B cell (primary cell): ENCODE measurements around the gene PHF21A. TPM values are rescaled to one million over a fixed set of nuclear protein-coding genes. Genes with fewer than 3 reads are reported as not detected.

Experiments
- ATAC-seq: fragments of 200-7000 bp; cut with Tn5 transposase; one replicate; pipeline ENCODE4 v1.10.0; 2021; ENCODE audit warnings: low read depth, mild to moderate bottlenecking, moderate number of reproducible peaks, moderate library complexity
- CTCF ChIA-PET: fragments of 350-600 bp; sonication (Branson Sonifier 250); formaldehyde crosslinking; loops from one replicate; lab custom pipeline; 2021; ENCODE audit warnings: antibody characterized with exemption, inconsistent platforms; lab: Charles Lee
- POLR2A ChIA-PET: fragments of 350-600 bp; sonication (Branson Sonifier 250); formaldehyde crosslinking; loops from one replicate; lab custom pipeline; 2021; ENCODE audit warnings: antibody characterized with exemption; lab: Charles Lee
- DNase-seq: peaks from one replicate; pipeline ENCODE4 v3.0.0; 2013
- H2AFZ ChIP-seq: 2 replicates; pipeline ENCODE4 v1.6.1; 2012; ENCODE audit warnings: mild to moderate bottlenecking, low read depth, low read length; ENCODE audit not compliant: insufficient read depth, poor library complexity, severe bottlenecking
- H3K27ac ChIP-seq, 2 donors: 1 replicate in 1 of 2; 2 replicates in 1 of 2; pipeline ENCODE4 v1.5.1; 2012 to 2013; ENCODE audit warnings: low read length in 2 of 2, mild to moderate bottlenecking in 2 of 2, moderate library complexity in 1 of 2
- H3K27me3 ChIP-seq, 4 experiments: fragments of 200-600 bp in 1 of 4; sonication (generic) in 1 of 4; replicated peaks in 1 of 4; 1 replicate in 2 of 4; 2 replicates in 2 of 4; pipeline versions ENCODE4 v1.6.1 to v1.7.0; 2013 to 2016; ENCODE audit warnings: low read length in 3 of 4, mild to moderate bottlenecking in 2 of 4, mixed read lengths in 1 of 4, moderate library complexity in 1 of 4; ENCODE audit not compliant: insufficient read depth in 4 of 4, control insufficient read depth in 3 of 4; ENCODE audit errors: control extremely low read depth in 1 of 4
- H3K36me3 ChIP-seq, 2 experiments: replicated peaks in 1 of 2; 1 replicate in 1 of 2; 2 replicates in 1 of 2; pipeline versions ENCODE4 v1.6.1 to v1.7.1; 2013; ENCODE audit warnings: low read length in 1 of 2; ENCODE audit not compliant: insufficient read depth in 2 of 2, control insufficient read depth in 1 of 2; ENCODE audit errors: control extremely low read depth in 1 of 2, extremely low read depth in 1 of 2
- H3K4me1 ChIP-seq, 2 donors: fragments of 200-600 bp in 1 of 2; sonication (generic) in 1 of 2; 1 replicate in 1 of 2; 2 replicates in 1 of 2; pipeline versions ENCODE4 v1.5.1 to v1.6.1; 2013 to 2017; ENCODE audit warnings: low read length in 2 of 2; ENCODE audit not compliant: control insufficient read depth in 2 of 2, insufficient read depth in 2 of 2
- H3K4me2 ChIP-seq: replicated peaks from 2 replicates; pipeline ENCODE3; 2012; ENCODE audit warnings: mild to moderate bottlenecking, low read depth, low read length; ENCODE audit not compliant: poor library complexity, severe bottlenecking
- H3K4me3 ChIP-seq, 5 experiments: fragments of 200-600 bp in 1 of 5; sonication (generic) in 1 of 5; 1 replicate in 3 of 5; 2 replicates in 2 of 5; pipeline versions ENCODE4 v1.5.1 to v1.7.0; 2011 to 2016; ENCODE audit warnings: low read length in 4 of 5, mild to moderate bottlenecking in 4 of 5, low read depth in 2 of 5, control low read depth in 1 of 5, moderate library complexity in 1 of 5; ENCODE audit not compliant: insufficient read depth in 1 of 5; ENCODE audit errors: control extremely low read depth in 1 of 5, extremely low read depth in 1 of 5
- H3K79me2 ChIP-seq: fragments of 200-600 bp; sonication (generic); one replicate; pipeline ENCODE4 v1.6.0; 2016; ENCODE audit warnings: low read length; ENCODE audit not compliant: control insufficient read depth, insufficient read depth
- H3K9ac ChIP-seq: fragments of 200-600 bp; sonication (generic); 2 replicates; pipeline ENCODE4 v1.6.1; 2017; ENCODE audit warnings: mild to moderate bottlenecking, low read length, moderate library complexity
- H3K9me3 ChIP-seq, 3 donors: one replicate each; pipeline versions ENCODE4 v1.6.1 to v1.7.1; 2013; ENCODE audit warnings: low read length in 2 of 3; ENCODE audit not compliant: control insufficient read depth in 2 of 3, insufficient read depth in 1 of 3; ENCODE audit errors: control extremely low read depth in 1 of 3
- H4K20me1 ChIP-seq: 2 replicates; pipeline ENCODE4 v1.6.0; 2012; ENCODE audit warnings: mild to moderate bottlenecking, low read length; ENCODE audit not compliant: insufficient read depth, control insufficient read depth, poor library complexity, severe bottlenecking
- H3K27ac Mint-ChIP-seq: one replicate; pipeline ENCODE4 v1.8.0; 2021; ENCODE audit warnings: mixed read lengths
- H3K27me3 Mint-ChIP-seq: one replicate; pipeline ENCODE4 v1.8.0; 2021; ENCODE audit warnings: mixed read lengths
- H3K4me1 Mint-ChIP-seq: one replicate; pipeline ENCODE4 v1.8.0; 2021; ENCODE audit warnings: mixed read lengths
- H3K4me3 Mint-ChIP-seq: one replicate; pipeline ENCODE4 v1.8.0; 2021; ENCODE audit warnings: mixed read lengths
- H3K9me3 Mint-ChIP-seq: one replicate; pipeline ENCODE4 v1.8.0; 2022; ENCODE audit warnings: mixed read lengths; ENCODE audit not compliant: insufficient read depth
- EZH2 ChIP-seq: IDR thresholded peaks from 2 replicates; pipeline ENCODE4 v1.6.1; 2012; ENCODE audit warnings: borderline replicate concordance, low read depth, mild to moderate bottlenecking, moderate library complexity, low read length; ENCODE audit not compliant: insufficient read depth, poor library complexity, severe bottlenecking
- WGBS: methylation state at CpG from one replicate; pipeline ENCODE4 v1.1.5; 2013; ENCODE audit warnings: missing lambda C conversion rate; ENCODE audit not compliant: insufficient coverage; 5-methylcytosine and 5-hydroxymethylcytosine counted together
- intact Hi-C: fragments of 100-400 bp; cut with micrococcal nuclease; formaldehyde crosslinking; loops from one replicate; pipeline ENCODE4 v1.10.0; 2022
- polyA plus RNA-seq: library from polyadenylated mRNA; depleted of rRNA; stranded (reverse); fragments of >200 nt; gene quantifications from 2 replicates; pipeline ENCODE4 v1.2.3, GENCODE V29; 2012
- total RNA-seq, 2 donors: library from RNA; stranded (reverse); fragments of 120-200 nt in 1 of 2; gene quantifications; 1 replicate in 1 of 2; 2 replicates in 1 of 2; pipeline versions ENCODE4 v1.2.3 to v1.2.4, GENCODE V29; 2013 to 2022
- TF ChIP-seq, protein P1 (sequence below): fragments of 200-600 bp; IDR thresholded peaks from one replicate; pipeline ENCODE4 v1.8.0; 2022; ENCODE audit warnings: antibody characterized with exemption, mild to moderate bottlenecking

PHF21A gene
- total and polyA plus RNA-seq, 2 donors (not counting 1 experiment from before 2014, with no cell fraction given): 41.9 to 103 TPM

GRCh38 chr11:45919806-45920530 lies 201.3 kb downstream of the PHF21A start:
- WGBS: 61% methylated on average over 6 of the region's 13 CpGs
- Mint-ChIP-seq H3K27ac (peak overlapping the region; percentile 94), H3K4me3 (peak overlapping the region; percentile 92), H3K27me3 (no peaks in the 10 kb centered on the region), H3K9me3 (no peaks in the 10 kb centered on the region), H3K4me1 (peaks cover 75% of the 10 kb centered on the region)
- DNase-seq: no peak
- H3K4me1 ChIP-seq: peaks cover 54 to 75% of the 10 kb centered on the region in 2 donors
- H3K9ac ChIP-seq: no peak overlapping the region
- no peak for TF ChIP-seq EZH2
- TF ChIP-seq, protein P1, sequence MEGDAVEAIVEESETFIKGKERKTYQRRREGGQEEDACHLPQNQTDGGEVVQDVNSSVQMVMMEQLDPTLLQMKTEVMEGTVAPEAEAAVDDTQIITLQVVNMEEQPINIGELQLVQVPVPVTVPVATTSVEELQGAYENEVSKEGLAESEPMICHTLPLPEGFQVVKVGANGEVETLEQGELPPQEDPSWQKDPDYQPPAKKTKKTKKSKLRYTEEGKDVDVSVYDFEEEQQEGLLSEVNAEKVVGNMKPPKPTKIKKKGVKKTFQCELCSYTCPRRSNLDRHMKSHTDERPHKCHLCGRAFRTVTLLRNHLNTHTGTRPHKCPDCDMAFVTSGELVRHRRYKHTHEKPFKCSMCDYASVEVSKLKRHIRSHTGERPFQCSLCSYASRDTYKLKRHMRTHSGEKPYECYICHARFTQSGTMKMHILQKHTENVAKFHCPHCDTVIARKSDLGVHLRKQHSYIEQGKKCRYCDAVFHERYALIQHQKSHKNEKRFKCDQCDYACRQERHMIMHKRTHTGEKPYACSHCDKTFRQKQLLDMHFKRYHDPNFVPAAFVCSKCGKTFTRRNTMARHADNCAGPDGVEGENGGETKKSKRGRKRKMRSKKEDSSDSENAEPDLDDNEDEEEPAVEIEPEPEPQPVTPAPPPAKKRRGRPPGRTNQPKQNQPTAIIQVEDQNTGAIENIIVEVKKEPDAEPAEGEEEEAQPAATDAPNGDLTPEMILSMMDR: no peak
- H3K4me2 ChIP-seq: peak overlapping the region; percentile 98
- ChIA-PET POLR2A (interaction anchor here (9.1 kb wide), 1 partner anchor 14 kb away, joined by 162 read pairs; no protein-coding TSS in a partner anchor), CTCF (interaction anchor here (8.3 to 9.6 kb wide), 2 partner anchors 14 to 44 kb away, joined by 58 to 98 read pairs; no protein-coding TSS in a partner anchor)
- H3K27ac ChIP-seq: peak overlapping the region in 1 of 2 donors; percentile 17
- H2AFZ ChIP-seq: no peak overlapping the region
- H4K20me1 ChIP-seq: peaks cover 35% of the 10 kb centered on the region
- intact Hi-C loops: loop anchor here (5.0 to 10.0 kb wide), 4 partner anchors 202 to 1355 kb away; partner anchors contain the start of genes ATG13, CD82, DGKZ and HARBI1
- H3K4me3 ChIP-seq: peak overlapping the region in 2 of 5 experiments; percentile 9 to 99
- peaks cover 0 to 19% of the 10 kb centered on the region in 2 experiments for H3K36me3 ChIP-seq
- no peaks in the 10 kb centered on the region for H3K9me3 ChIP-seq
- peaks cover 60% of the 10 kb centered on the region for H3K79me2 ChIP-seq
- no peaks in the 10 kb centered on the region for H3K27me3 ChIP-seq
- ATAC-seq: no peak
